HCT116 (cell line): ENCODE measurements around the gene ETDB. TPM values are rescaled to one million over a fixed set of nuclear protein-coding genes. Genes with fewer than 3 reads are reported as not detected.

Experiments used
- ATAC-seq: fragments of 200-7000 bp; cut with Tn5 transposase; 2 replicates; pipeline ENCODE4 v1.9.1; 2020; ENCODE audit warnings: mild to moderate bottlenecking, moderate library complexity
- BruUV-seq: library from RNA; stranded (reverse); fragments of 400-500 nt; replicated peaks from 2 replicates; lab custom pipeline; 2021; lab: Mats Ljungman, UMichigan
- CTCF ChIA-PET: fragments of 300-600 bp; sonication (Branson Sonifier 250); formaldehyde crosslinking; loops from one replicate; lab custom pipeline; 2021; ENCODE audit warnings: antibody characterized with exemption; lab: Charles Lee
- POLR2A ChIA-PET: fragments of 300-600, 350-600 bp; sonication (Branson Sonifier 250); formaldehyde crosslinking; loops from one replicate; lab custom pipeline; 2021; ENCODE audit warnings: antibody characterized with exemption; lab: Charles Lee
- RAD21 ChIA-PET, 2 experiments: fragments of 300-600 bp; sonication (Branson Sonifier 250); formaldehyde crosslinking; loops; one replicate each; lab custom pipeline; 2023; ENCODE audit warnings: low total read pairs in 2 of 2; ENCODE audit not compliant: uncharacterized antibody in 2 of 2, unreplicated experiment in 2 of 2, low non-redundant PET in 1 of 2; lab: Charles Lee
- DNase-seq: peaks from one replicate; pipeline ENCODE4 v3.0.0-alpha.2; 2010; ENCODE audit warnings: low read depth, low spot score
- H2AFZ ChIP-seq: fragments of 200-600 bp; shearing (Covaris generic), sonication (generic); 2 replicates; pipeline ENCODE4 v1.6.1; 2017; ENCODE audit warnings: low read depth, mixed run types, mixed read lengths, antibody characterized with exemption, low read length; ENCODE audit not compliant: poor library complexity, severe bottlenecking
- H3K27ac ChIP-seq: 2 replicates; pipeline ENCODE4 v1.5.1; 2012; ENCODE audit warnings: low read depth, low read length
- H3K27me3 ChIP-seq: fragments of 200-600 bp; sonication (generic); 2 replicates; pipeline ENCODE4 v1.6.1; 2016; ENCODE audit warnings: mixed run types, low read length, mixed read lengths; ENCODE audit not compliant: insufficient read depth
- H3K36me3 ChIP-seq, 2 experiments: fragments of 200-500 bp in 1 of 2; fragments of 200-600 bp in 1 of 2; sonication (Bioruptor generic) in 1 of 2; sonication (generic) in 1 of 2; 2 replicates each; pipeline versions ENCODE4 v1.5.1 to v1.6.1; 2014 to 2016; ENCODE audit warnings: low read length in 2 of 2, inconsistent platforms in 1 of 2, mixed read lengths in 1 of 2, mixed run types in 1 of 2; ENCODE audit not compliant: insufficient read depth in 2 of 2, control insufficient read depth in 1 of 2
- H3K4me1 ChIP-seq, 2 experiments: fragments of 200-600 bp in 1 of 2; sonication (generic) in 1 of 2; 2 replicates each; pipeline versions ENCODE4 v1.5.1 to v1.6.1; 2012 to 2017; ENCODE audit warnings: low read length in 2 of 2, inconsistent platforms in 1 of 2, mild to moderate bottlenecking in 1 of 2, mixed read lengths in 1 of 2, mixed run types in 1 of 2, moderate library complexity in 1 of 2; ENCODE audit not compliant: insufficient read depth in 2 of 2, control insufficient read depth in 1 of 2
- H3K4me2 ChIP-seq: fragments of 200-600 bp; sonication (generic); 2 replicates; pipeline ENCODE4 v1.6.1; 2017; ENCODE audit warnings: mixed run types, low read length, mixed read lengths
- H3K4me3 ChIP-seq, 2 experiments: fragments of 200-600 bp in 1 of 2; sonication (generic) in 1 of 2; replicated peaks in 1 of 2; 2 replicates each; pipeline ENCODE4 v1.5.1; 2011 to 2016; ENCODE audit warnings: low read length in 2 of 2, control low read depth in 1 of 2, low read depth in 1 of 2, mild to moderate bottlenecking in 1 of 2, mixed read lengths in 1 of 2, mixed run types in 1 of 2
- H3K79me2 ChIP-seq: fragments of 200-600 bp; sonication (generic); 2 replicates; pipeline ENCODE4 v1.6.1; 2017; ENCODE audit warnings: mild to moderate bottlenecking, mixed run types, low read length, moderate library complexity, mixed read lengths; ENCODE audit not compliant: insufficient read depth
- H3K9ac ChIP-seq: fragments of 200-600 bp; sonication (generic); 2 replicates; pipeline ENCODE4 v1.6.1; 2016; ENCODE audit warnings: low read length, mixed read lengths
- H3K9me2 ChIP-seq: fragments of 200-600 bp; sonication (generic), shearing (Covaris generic); 2 replicates; pipeline ENCODE4 v1.6.1; 2017; ENCODE audit warnings: mixed run types, mild to moderate bottlenecking, moderate library complexity; ENCODE audit not compliant: insufficient read depth
- H3K9me3 ChIP-seq, 2 experiments: fragments of 200-500 bp in 1 of 2; fragments of 200-600 bp in 1 of 2; sonication (Bioruptor generic) in 1 of 2; sonication (generic) in 1 of 2; 2 replicates each; pipeline ENCODE4 v1.6.1; 2014 to 2017; ENCODE audit warnings: low read length in 2 of 2, mixed read lengths in 2 of 2, inconsistent platforms in 1 of 2, low read depth in 1 of 2, mild to moderate bottlenecking in 1 of 2, mixed run types in 1 of 2, moderate library complexity in 1 of 2; ENCODE audit not compliant: control insufficient read depth in 1 of 2, insufficient read depth in 1 of 2
- H4K20me1 ChIP-seq: fragments of 200-600 bp; sonication (generic), shearing (Covaris generic); 2 replicates; pipeline ENCODE4 v1.6.1; 2017; ENCODE audit warnings: mixed run types, mild to moderate bottlenecking, moderate library complexity; ENCODE audit not compliant: insufficient read depth
- CBX3 ChIP-seq: IDR thresholded peaks from 2 replicates; pipeline ENCODE4 v1.6.1; 2012; ENCODE audit warnings: low read depth
- CEBPB ChIP-seq: IDR thresholded peaks from 2 replicates; pipeline ENCODE4 v1.6.1; 2012; ENCODE audit warnings: low read depth
- POLR2AphosphoS5 ChIP-seq: IDR thresholded peaks from 2 replicates; pipeline ENCODE4 v1.6.1; 2011; ENCODE audit warnings: mild to moderate bottlenecking, low read depth, low read length, moderate library complexity
- SIN3A ChIP-seq: IDR thresholded peaks from 2 replicates; pipeline ENCODE4 v1.6.1; 2012; ENCODE audit warnings: low read depth
- SRF ChIP-seq: IDR thresholded peaks from 2 replicates; pipeline ENCODE4 v1.6.1; 2012; ENCODE audit warnings: low read depth
- ZNF274 ChIP-seq: fragments of 200-500 bp; sonication (Bioruptor generic); IDR thresholded peaks from 2 replicates; pipeline ENCODE4 v1.6.1; 2014; ENCODE audit warnings: mild to moderate bottlenecking, low read depth, low read length, inconsistent platforms
- intact Hi-C: fragments of 100-400 bp; cut with micrococcal nuclease; formaldehyde crosslinking; loops from 2 replicates; pipeline ENCODE4 v1.10.0; 2022
- total RNA-seq: library from RNA; stranded (reverse); gene quantifications from one replicate; pipeline ENCODE4 v1.2.1, GENCODE V29; 2021; ENCODE audit not compliant: unreplicated experiment
- TF ChIP-seq, protein P1 (sequence below): IDR thresholded peaks from 2 replicates; pipeline ENCODE4 v1.6.1; 2012; ENCODE audit warnings: low read depth

ETDB gene
- total RNA-seq, 1 experiment from 2014 or later, result not detected

DNA sequence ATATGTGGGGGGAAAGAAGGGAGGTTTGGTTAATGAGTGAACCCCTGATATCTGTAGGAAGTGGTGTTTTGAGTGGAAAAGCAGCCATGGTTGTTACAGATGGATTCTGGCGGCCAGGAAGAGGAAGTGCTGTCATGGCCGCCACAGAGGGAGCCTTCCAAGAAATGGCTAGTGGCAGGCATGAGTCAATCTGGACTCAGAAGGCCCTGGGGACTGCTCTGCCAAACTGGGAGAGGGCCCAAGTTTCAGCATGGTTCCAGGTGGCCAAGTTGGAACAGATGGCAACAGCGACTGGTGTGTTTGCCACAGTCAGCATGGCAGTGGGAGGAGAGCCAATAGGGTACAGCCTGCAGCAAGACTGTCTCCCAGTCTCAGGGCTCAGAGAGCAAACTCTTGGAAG, 32.5 kb downstream of the ETDB start:
- Histone ChIP-seq H3K27me3 (no peaks in the 10 kb centered on the region), H3K9ac (no peak overlapping the region), H3K36me3 (no peaks in the 10 kb centered on the region), H3K27ac (no peak overlapping the region), H3K4me1 (peaks cover 0 to 8% of the 10 kb centered on the region in 2 experiments; a peak in 2 of 4 replicates), H3K9me3 (no peaks in the 10 kb centered on the region), H3K4me2 (no peak overlapping the region), H2AFZ (no peak overlapping the region), H3K4me3 (no peak overlapping the region), H4K20me1 (no peaks in the 10 kb centered on the region)
- no peak for ATAC-seq
- POLR2A ChIA-PET, result no interaction called here
- RAD21 ChIA-PET, result no interaction called here
- intact Hi-C loops, result no loop called here
- TF ChIP-seq CEBPB (no peak), CBX3 (no peak), SIN3A (no peak), ZNF274 (no peak), SRF (no peak), POLR2AphosphoS5 (no peak)
- TF ChIP-seq, protein P1, sequence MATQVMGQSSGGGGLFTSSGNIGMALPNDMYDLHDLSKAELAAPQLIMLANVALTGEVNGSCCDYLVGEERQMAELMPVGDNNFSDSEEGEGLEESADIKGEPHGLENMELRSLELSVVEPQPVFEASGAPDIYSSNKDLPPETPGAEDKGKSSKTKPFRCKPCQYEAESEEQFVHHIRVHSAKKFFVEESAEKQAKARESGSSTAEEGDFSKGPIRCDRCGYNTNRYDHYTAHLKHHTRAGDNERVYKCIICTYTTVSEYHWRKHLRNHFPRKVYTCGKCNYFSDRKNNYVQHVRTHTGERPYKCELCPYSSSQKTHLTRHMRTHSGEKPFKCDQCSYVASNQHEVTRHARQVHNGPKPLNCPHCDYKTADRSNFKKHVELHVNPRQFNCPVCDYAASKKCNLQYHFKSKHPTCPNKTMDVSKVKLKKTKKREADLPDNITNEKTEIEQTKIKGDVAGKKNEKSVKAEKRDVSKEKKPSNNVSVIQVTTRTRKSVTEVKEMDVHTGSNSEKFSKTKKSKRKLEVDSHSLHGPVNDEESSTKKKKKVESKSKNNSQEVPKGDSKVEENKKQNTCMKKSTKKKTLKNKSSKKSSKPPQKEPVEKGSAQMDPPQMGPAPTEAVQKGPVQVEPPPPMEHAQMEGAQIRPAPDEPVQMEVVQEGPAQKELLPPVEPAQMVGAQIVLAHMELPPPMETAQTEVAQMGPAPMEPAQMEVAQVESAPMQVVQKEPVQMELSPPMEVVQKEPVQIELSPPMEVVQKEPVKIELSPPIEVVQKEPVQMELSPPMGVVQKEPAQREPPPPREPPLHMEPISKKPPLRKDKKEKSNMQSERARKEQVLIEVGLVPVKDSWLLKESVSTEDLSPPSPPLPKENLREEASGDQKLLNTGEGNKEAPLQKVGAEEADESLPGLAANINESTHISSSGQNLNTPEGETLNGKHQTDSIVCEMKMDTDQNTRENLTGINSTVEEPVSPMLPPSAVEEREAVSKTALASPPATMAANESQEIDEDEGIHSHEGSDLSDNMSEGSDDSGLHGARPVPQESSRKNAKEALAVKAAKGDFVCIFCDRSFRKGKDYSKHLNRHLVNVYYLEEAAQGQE, result no peak
- TF ChIP-seq, all 23 proteins: peak for 0
- BruUV-seq, result no TSS peak
- no peak for DNase-seq
- no peaks in the 10 kb centered on the region for H3K79me2 ChIP-seq
- H3K9me2 ChIP-seq, result no peaks in the 10 kb centered on the region
- CTCF ChIA-PET, result no interaction called here
